GM12878 (cell line): ENCODE measurements around the gene HOOK2. TPM values are rescaled to one million over a fixed set of nuclear protein-coding genes. Genes with fewer than 3 reads are reported as not detected.

Source experiments
- BCLAF1 ChIP-seq: fragments of 450-650 bp; IDR thresholded peaks from 2 replicates; pipeline ENCODE4 v1.6.1; 2017; ENCODE audit warnings: antibody characterized with exemption, mild to moderate bottlenecking, moderate library complexity
- CEBPB ChIP-seq, 2 experiments: fragments of 150-350 bp in 1 of 2; IDR thresholded peaks; 2 replicates each; pipeline ENCODE4 v1.6.1; 2012 to 2014; ENCODE audit warnings: low read depth in 2 of 2, low read length in 2 of 2, borderline replicate concordance in 1 of 2, inconsistent platforms in 1 of 2
- ESRRA ChIP-seq: IDR thresholded peaks from 2 replicates; pipeline ENCODE4 v1.6.1; 2012; ENCODE audit warnings: mild to moderate bottlenecking, low read length, improper control_type of control experiment
- GABPA ChIP-seq: IDR thresholded peaks from 2 replicates; pipeline ENCODE4 v1.6.1; 2014; ENCODE audit warnings: antibody characterized with exemption, low read depth, mild to moderate bottlenecking, inconsistent platforms
- HDAC2 ChIP-seq: fragments of 200-600 bp; sonication (generic); IDR thresholded peaks from 2 replicates; pipeline ENCODE4 v1.6.1; 2017
- IRF4 ChIP-seq: IDR thresholded peaks from 2 replicates; pipeline ENCODE4 v1.6.1; 2011; ENCODE audit warnings: low read depth, low read length
- MTA2 ChIP-seq: fragments of 450-650 bp; IDR thresholded peaks from 2 replicates; pipeline ENCODE4 v1.6.1; 2016; ENCODE audit warnings: low read depth, mild to moderate bottlenecking, moderate library complexity
- MTA3 ChIP-seq: IDR thresholded peaks from 2 replicates; pipeline ENCODE4 v1.6.1; 2012; ENCODE audit warnings: low read length, inconsistent platforms, borderline replicate concordance
- NKRF ChIP-seq: fragments of 450-650 bp; conservative IDR thresholded peaks from 2 replicates; pipeline ENCODE4 v1.6.1; 2017; ENCODE audit warnings: mild to moderate bottlenecking, moderate library complexity
- NR2C2 ChIP-seq: IDR thresholded peaks from 2 replicates; pipeline ENCODE4 v1.6.1; 2011; ENCODE audit warnings: borderline replicate concordance, low read depth; ENCODE audit not compliant: control insufficient read depth, insufficient read length
- RAD21 ChIP-seq: IDR thresholded peaks from 2 replicates; pipeline ENCODE4 v1.6.1; 2011; ENCODE audit warnings: mild to moderate bottlenecking, low read depth, low read length, moderate library complexity; ENCODE audit not compliant: insufficient read depth
- RB1 ChIP-seq: fragments of 450-650 bp; formaldehyde crosslinking; IDR thresholded peaks from 2 replicates; pipeline ENCODE4 v1.6.1; 2017; ENCODE audit warnings: mild to moderate bottlenecking, borderline replicate concordance
- SKIL ChIP-seq: fragments of 450-650 bp; IDR thresholded peaks from 2 replicates; pipeline ENCODE4 v1.6.1; 2017; ENCODE audit warnings: mild to moderate bottlenecking, low read depth, inconsistent platforms; ENCODE audit not compliant: poor library complexity, severe bottlenecking
- SMC3 ChIP-seq: IDR thresholded peaks from 2 replicates; pipeline ENCODE4 v1.6.1; 2011; ENCODE audit warnings: low read length, improper control_type of control experiment, borderline replicate concordance
- SREBF2 ChIP-seq: IDR thresholded peaks from 2 replicates; pipeline ENCODE4 v1.6.1; 2012; ENCODE audit warnings: mild to moderate bottlenecking, low read length
- YY1 ChIP-seq: IDR thresholded peaks from 2 replicates; pipeline ENCODE4 v1.6.1; 2011; ENCODE audit warnings: low read depth, mild to moderate bottlenecking, low read length
- ZBTB4 ChIP-seq: fragments of 450-650 bp; formaldehyde crosslinking; IDR thresholded peaks from 2 replicates; pipeline ENCODE4 v1.4.0; 2022; ENCODE audit warnings: mild to moderate bottlenecking, moderate library complexity
- ZNF622 ChIP-seq: fragments of 450-650 bp; IDR thresholded peaks from 2 replicates; pipeline ENCODE4 v1.6.1; 2017; ENCODE audit warnings: mild to moderate bottlenecking, inconsistent platforms
- polyA plus RNA-seq, 11 experiments: library from polyadenylated mRNA; depleted of rRNA in 4 of 11; unstranded in 6 of 11; stranded (reverse) in 5 of 11; fragments of >200 nt; fragmentation: Nextera tagmentation in 4 of 11; fragmentation: Illumina TruSeq in 1 of 11; extraction: Ambion mirVana in 4 of 11; extraction: Trizol in 1 of 11; gene quantifications; 1 replicate in 1 of 11; 2 replicates in 10 of 11; pipeline versions ENCODE4 v1.2.1 to v1.2.3, GENCODE V29; 2011 to 2016; ENCODE audit warnings: inconsistent platforms in 2 of 11, missing spikeins in 2 of 11, low read depth in 1 of 11
- total RNA-seq, 4 experiments: library from RNA; depleted of rRNA in 3 of 4; stranded (reverse); fragments of >200 nt in 3 of 4; fragmentation: Illumina TruSeq in 1 of 4; extraction: Trizol in 1 of 4; gene quantifications; 2 replicates each; pipeline versions ENCODE4 v1.2.1 to v1.2.3, GENCODE V29; 2013 to 2021

HOOK2 gene
- total and polyA plus RNA-seq, 10 of the 15 experiments (the other 5 are each of a cell fraction or from before 2014, with no cell fraction given) = 1.5 to 9.6 (median 6.2) TPM

- no peak for TF ChIP-seq SMC3
- TF ChIP-seq ZBTB4 (CRISPR knock-in tag) = no peak
- TF ChIP-seq MTA2 = no peak
- peak; percentile 89 for TF ChIP-seq RB1
- TF ChIP-seq SREBF2 = no peak
- TF ChIP-seq SKIL = no peak
- no peak for TF ChIP-seq CEBPB (IDR thresholded peaks at IDR 0.05; ENCODE audit: borderline replicate concordance in 1 of 2, low read depth in 2 of 2, low read length in 2 of 2)
- no peak for TF ChIP-seq GABPA
- peak; percentile 92 for TF ChIP-seq BCLAF1
- no peak for TF ChIP-seq ZNF622
- TF ChIP-seq RAD21 = no peak
- no peak for TF ChIP-seq MTA3
- TF ChIP-seq ESRRA = no peak
- no peak for TF ChIP-seq NR2C2
- TF ChIP-seq HDAC2 = no peak
- TF ChIP-seq YY1 = peak; percentile 31; the same call in 1 of the 2 replicates
- TF ChIP-seq IRF4 = no peak
- no peak; the same call in 1 of the 2 replicates for TF ChIP-seq NKRF
Observed at GRCh38 chr19:12801466-12802266, 26.3 kb upstream of the HOOK2 start, which contains the start of the genes PRDX2 and THSD8 (continued).
